ENCODE data around the gene LINGO1.

LINGO1 gene

DNA sequence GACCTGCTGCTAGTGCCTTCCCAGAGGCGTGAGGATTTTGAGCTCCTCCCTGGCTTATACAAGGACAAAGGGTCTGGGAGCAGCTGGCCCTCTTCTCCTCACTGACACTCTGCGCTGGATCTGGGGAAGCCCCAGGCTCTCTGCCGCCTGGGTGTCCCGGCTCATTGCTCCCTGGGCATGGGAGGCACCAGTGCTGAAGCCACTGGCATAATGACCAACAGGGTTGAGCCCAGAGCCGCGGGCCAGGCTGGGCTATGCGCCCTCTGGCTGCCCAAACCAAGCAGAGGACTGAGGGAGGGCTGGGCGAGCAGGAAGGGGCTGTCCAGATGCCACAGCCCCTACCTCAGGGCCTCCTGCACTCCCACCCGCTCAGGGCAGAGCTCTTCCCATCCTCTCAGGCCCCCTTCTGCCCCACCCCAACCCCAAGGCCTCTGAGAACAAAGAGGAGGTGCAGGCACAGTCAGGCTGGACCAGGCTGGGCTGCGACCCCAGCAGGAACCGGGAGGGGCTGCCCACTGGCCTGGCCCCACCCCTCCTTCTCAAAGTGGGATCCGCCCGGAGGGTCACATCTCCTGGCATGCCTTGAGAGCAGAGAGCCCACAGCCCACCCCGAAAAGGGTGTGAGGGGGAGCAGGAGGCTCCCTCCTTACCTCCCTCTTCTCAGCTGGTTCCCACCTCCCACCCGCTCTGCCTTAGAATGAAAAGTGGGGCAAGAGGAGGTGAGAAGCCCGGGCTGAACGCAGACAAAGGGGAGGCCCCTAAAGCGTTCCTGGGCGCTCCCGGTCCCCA is 1.6 kb downstream of the LINGO1 start:
- DNase-seq: no peak

DNA sequence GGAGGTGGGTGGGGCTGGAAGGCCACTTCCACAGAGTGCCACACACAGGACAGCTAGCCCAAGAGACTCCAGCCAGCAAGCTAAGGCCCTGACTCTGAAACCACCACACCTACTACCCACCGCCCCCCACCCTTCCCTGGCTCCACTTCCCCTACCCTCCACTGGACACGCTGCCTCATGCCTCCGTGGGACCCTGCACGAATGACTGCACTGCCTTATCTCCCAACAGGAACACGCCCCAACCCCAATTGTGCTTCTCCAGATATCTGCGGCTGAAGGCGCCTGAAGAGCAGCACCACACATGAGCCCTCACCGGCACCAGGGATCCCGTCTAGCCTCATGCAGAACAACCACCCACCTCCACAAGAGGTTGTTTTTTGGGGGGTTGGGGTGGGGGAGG is 2.7 kb downstream of the LINGO1 start:
- DNase-seq: no peak

DNA sequence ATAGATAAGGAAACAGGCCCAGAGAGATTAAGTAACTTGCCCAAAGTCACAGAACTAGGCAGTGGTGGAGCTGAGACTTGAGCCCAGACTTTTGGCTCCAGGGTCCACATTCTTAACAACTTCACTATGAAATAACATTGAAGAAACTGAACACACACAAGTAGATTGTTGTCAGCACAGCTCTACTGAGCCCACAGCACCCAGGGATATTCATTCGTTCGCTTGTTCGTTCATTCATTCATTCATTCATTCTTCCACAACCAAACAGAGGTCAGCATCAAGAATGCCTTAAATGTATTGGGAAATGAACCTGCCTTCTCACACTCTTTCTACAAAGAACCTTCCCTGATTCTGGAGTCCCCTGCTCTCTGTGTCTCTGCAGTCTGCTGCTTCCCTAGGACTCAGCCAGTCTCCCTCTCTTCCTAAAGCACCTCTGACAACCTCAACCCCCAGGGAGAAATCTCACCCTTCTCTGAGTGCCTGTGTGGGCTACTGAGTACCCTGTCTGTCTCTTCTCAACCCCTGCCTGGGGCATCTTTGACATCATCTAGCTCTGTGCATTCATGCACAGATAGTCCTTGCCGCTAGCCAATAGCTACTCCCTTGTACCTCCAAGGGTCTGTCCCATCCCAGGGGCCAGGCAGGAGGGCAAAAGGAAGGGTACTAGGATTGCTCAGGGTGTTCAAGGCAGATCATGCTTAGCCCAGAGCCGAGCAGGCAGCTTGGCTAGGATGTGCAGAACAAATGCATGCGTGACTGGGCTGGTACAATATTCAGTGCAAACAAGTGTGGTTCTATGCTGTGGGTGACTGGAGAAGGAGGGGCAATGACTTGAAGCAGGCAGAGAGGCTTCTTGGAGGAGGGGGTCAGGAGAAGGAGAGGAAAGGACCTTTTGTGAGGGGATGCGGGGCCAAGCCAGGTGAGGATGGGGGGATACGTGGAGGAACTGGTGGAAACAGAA is 3.4 kb downstream of the LINGO1 start:
- no peak for DNase-seq

DNA sequence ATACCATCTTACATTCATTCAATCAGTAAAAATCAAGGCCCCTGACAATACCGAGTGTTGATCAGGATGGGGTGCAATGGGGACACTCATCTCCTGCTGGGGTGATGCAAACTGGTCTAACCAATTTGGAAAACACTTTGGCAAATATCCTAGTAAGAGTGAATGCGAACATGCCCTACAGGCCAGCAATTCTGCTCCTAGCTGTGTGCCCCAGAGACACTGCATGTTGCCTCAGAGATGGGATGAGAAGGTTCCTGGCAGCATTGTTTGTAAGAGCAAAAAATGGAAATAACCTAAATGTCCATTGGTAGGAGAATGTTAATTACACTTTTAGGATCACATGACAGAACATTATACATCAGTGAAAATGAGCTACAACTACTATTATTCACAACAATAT is 4.7 kb downstream of the LINGO1 start:
- DNase-seq: no peak

DNA sequence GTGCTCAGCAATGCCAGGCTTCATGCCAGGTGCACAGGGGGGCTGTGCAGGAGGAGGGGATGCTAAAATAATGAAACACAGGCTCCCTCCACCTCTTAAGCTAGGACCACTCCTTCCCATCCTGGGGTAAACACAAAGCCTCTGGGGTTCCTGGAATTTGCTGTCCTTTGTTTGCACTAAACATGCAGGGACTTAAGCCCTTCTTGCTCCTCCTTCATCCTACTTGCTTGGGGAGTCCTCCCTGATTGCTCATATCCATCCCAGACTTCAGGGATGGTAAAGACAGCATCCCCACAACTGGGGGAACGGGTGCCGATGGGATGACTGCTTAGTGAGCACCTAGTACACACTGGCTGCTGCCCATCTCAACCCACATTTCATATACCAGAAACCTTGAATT is 5.1 kb downstream of the LINGO1 start:
- no peak for DNase-seq

DNA sequence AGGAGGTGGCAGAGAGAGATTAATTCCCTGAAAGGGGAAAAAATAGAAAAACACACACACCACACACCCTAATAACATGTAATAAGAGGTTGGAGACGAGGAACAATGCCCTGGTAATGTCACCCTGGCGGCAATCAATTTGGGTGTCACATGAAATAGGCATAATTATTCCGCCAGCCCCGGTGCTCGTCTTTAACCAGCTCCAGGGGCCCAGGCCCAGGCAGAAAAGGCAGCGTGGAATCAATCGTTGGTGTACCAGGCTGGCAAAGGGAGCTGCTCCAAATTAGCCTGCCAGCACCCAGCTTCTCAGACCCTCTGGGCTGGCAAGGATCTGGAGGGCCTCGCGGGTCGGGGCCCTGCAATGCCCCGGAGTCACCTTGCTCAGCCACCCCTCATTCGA is 5.6 kb downstream of the LINGO1 start:
- DNase-seq: no peak

DNA sequence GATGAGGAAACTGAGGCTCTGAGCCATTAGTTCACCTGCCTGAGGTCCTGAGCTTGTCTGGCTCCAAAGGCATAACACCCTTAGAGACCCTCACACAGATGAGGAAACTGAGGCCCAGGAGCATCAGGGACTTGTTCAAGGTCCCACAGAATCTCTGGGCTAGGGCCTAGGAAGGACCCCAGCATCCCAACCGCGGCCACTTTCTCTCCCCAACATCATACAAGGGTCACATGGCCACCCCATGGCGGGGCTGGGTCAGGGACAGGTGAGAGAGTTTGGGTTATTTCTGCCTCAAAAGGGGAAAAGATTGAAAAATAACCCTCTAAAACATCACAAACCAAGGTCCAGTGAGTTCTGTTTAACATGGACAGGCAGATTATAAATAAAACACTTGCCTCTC is 6.7 kb downstream of the LINGO1 start:
- no peak for DNase-seq

DNA sequence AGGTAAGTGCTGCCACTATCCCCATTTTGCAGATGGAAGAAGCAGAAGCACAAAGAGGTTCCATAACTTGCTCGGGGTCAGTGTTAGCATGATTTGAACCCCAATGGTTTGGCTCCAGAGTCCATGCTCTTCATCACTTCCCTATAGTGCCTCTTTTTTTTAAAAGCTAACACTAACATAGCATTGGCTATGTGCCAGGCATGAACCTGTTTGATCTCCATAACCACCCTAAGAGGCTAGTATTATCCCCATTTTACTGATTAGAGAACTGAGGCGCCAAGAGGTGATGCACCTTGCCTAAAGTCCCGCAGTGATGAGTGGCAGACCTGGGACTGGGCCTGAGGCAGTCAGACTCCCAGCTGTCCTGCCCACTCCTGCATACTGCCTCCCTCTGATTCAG is 7.3 kb downstream of the LINGO1 start:
- no peak for DNase-seq

DNA sequence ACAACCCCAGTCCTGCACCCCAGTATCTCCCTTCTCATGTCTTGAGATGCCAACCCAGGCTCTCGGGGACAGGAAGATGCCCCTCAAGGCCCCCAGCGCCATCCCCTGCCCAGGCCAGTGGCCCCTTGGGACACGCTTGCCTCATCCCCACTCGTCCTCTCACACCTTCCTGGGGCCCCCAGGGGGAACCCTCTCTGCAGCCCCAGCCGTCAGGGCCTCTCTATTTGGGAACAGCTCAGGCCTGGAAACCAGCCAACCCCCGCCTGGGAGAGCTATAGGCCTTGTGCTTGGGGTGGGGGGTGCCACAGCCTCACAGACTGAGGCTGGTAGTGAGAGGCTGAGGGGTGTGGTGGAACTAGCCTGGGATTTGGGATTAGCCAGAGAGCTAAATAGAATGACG is 7.8 kb downstream of the LINGO1 start:
- DNase-seq: no peak

DNA sequence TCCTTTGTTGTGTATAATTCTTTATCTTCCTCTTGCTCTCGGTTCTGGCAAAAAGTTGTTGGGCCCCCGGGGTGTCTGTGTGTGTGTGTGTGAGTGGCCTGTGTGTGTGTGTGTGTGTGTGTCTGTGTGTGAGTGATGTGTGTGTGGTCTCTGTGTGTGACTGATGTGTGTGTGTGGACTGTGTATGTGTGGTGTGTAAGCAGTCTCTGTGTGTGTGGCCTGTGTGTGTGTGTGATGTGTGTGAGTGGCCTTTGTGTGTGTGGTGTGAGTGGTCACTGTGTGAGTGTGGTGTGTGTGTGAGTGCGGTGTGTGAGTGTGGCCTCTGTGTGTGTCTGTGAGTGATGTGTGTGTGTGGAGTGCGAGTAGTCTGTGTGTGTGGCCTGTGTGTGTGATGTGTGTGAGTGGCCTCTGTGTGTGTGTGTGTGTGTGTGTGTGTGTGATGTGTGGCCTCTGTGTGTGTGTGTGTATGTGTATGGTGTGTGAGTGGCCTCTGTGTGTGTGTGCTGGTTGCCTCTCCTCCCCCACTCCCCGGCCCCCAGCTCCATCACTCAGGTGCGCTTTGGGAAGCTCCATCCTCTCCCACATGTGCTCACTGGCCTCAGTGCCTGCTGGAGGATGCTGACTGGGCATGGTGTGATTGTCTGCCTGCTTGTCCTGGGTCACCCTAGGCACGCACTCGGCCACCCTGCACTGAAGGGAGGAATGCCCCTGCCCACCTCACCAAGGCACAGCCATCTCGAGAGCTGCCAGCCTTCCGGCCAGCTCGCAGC is 8.8 kb downstream of the LINGO1 start:
- DNase-seq: no peak

DNA sequence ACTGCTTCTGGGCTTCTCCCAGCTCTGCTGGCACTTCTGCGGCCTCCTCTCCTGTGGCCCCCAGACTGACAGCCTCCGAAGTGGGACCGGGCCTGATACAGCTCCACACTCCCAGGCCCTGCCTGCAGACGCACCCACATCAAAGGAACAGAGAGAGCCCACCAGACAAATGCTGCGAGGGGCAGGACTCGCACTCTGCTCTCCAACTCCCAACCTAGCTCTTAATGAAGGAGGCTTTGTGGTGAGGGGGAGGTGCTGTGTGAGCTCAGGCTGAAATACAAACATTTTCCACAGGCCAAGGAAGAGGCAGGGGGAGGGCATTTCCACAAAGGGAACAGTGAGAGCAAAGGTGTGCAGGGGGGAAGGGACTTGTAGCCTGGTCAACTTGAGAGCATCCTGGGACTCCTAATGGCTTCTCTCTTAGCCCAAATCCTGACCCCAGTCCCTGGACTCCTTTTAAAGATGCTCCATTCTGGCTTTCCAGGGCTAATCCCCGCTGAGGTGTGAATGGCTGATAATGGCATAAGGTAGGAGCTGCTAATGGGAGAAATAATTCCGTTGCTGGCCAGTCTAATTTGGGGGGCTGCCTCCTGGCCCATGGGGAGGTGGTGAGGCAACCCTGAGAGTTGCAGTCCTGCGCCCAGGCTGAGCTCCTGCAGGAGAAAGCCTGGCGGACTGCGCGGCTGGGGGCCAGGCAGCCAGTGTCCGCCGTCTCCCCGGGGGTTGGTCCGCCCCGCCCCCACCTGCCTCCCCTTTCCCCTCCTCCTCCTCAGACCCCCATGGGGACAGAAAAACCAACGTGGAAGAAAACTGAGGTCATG is 9.6 kb downstream of the LINGO1 start:
- DNase-seq: no peak

DNA sequence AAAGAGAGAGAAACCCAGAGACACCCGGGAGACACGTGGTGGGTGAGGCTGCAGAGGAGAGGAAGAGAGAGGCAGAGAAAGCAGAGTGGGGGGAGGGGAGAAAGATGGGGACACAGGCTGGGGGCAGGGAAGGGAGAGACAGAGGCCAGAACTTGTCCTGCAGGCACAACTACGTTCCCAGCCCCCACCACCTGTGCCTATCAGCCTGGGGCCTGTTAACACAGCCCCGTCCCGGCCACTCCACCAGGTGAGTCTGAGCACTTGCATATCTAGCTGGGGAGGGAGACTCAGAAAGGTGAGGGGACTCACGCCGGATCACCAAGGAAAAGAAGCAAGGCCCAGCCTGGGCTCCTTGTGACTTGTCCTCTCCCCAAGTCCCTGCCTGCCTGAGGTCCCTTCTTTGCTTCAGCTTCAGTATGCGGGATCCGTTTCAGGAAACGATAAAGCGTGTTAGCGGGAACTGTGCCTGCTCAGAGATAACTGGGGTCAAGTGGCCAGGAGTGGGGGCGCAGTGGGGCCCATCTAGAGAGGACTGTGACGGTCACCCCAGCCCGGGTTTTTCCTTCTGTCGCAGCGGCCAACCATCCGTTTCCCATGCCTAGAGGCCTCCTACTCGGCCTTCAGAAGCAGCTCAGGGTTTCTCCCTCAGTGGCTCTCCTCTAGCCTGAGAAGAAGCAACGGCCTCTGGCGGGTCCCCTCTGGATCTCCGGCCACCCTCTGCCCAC is 10.3 kb downstream of the LINGO1 start:
- no peak for DNase-seq

DNA sequence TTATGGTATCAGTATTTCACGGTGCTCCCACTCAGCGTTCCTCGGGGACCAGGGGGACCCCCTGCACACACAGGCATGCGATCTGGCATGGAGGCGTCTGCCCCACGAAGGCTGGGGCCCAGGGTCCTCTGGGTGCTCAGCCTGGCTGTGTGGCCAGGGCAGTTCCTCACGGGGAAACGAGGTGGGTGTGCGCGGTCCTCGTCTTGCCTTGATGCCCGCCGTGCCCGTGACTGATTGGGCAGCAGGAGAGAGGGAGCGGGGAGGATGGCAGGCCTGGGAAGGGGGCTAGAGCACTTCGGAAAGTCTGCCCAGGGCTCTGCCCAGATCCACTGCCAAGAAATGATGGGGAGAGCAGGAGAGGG is 10.9 kb downstream of the LINGO1 start:
- no peak for DNase-seq

DNA sequence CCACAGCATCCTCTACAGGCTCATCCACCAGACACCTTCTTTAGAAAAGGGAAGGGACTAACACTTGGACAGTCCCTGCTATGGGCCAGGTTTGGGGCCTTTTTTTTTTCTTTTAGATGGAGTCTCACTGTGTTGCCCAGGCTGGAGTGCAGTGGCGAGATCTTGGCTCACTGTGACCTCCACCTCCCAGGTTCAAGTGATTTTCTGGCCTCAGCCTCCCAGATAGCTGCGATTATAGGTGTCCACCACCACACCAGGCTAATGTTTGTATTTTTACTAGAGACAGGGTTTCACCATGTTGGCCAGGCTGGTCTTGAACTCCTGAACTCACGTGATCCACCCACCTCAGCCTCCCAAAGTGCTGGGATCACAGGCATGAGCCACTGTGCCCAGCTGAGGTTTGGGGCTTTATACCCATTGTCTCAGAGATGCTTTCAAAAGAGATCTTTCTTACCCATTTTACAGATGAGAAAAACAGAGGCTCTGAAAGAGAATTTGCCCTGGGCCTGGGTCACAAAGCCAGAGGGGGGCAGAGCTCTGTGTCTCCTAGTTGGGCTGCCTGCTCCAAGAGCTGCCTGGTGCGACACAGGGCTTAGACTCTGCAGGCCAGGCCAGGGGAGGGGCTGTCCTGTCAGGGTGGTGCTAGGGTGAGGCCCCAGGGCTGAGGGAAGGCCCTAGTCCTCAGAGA is 11.6 kb downstream of the LINGO1 start:
- DNase-seq: no peak

DNA sequence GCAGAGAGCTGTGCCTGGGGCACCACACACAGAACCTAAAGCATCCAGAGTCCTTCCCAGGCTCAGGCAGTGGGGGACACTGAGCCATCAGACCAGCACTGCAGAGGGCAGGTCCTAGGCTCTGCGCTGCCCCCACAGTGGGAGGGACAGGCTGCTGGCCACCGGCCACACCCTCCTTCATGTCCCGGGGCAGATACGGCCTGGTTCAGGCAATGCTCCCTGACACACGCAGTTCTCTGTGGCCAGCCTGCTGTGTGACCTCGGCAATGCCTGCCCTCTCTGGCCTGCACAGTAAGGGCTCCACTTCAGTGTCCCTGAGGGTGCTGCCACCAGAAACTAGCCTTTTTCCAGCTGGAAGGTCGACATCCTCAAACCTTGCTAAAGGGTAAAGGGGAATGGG is 12.4 kb downstream of the LINGO1 start:
- no peak for DNase-seq

DNA sequence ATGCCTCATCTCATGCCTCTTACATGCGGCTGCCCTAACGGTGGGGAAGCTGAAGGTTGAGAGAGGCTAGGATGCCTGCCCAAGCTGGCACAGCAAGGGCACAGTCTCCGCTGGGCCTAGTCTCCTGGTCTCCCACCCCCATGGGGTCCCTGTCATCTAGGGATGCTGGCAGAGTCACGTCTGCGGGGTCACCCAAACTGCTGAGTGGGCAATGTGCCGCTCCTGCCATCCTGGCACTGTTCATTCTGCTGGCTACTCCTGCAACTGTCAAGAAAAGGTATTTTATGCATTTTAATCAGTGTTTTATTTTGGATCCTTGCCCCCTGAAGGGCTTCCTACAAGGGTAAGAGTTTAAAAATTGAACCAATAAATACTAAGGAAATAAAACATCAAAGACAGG is 12.8 kb downstream of the LINGO1 start:
- DNase-seq: no peak

DNA sequence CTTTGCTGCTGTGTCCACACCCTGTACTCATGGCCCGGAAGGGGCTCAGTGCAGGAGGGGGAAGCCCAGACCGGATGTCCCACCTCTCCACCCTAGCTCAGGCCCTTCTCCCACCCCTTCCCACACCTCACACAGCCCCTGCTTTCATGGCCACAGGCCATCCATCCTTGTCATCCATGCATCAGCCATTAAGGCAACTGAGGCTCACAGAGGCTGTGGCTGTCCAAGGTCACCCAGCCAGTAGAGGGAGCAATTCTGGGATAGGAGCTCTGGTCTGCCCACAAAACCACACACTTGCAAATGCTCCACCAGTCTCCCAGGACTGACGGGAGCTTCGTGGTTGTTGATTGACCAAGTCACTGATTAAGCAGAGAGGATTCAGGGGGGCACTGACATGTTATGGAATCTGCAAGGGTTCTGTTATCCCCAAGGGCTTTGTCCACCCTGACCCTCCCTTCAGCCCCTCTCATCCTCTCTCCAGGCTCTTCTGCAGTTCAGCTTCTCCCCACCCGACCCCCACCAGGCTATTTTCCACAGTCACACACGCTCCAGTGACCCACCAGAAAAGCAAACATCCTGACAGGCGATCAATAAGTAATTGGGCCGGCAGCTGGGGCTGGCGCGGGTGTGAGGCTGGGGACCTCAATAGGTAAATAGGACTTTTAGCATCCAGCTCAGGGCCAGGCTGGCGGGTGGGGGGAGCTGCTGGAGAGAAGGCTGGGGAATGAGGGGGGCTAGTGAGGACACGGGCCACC is 15.1 kb downstream of the LINGO1 start:
- no peak for DNase-seq

DNA sequence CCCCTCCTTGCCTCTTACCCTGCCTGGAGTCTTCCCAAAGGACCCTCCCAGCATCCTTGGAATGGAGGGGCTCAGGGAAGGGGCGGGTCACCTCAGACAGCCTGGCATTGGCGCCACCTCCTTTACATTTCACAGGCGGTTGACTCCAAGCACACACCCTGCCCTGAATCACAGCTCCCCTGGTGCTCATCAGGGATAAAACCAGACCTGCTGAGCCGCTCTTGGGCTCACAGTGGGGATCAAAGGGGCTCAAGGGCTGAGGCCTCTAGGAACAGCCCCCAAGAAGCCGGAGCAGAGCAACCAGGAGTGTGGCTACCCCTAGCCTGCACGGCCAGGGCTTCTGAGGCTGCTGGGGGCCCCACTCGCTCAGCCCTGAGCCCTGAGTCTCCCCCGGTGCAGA is 16.6 kb downstream of the LINGO1 start:
- no peak for DNase-seq

DNA sequence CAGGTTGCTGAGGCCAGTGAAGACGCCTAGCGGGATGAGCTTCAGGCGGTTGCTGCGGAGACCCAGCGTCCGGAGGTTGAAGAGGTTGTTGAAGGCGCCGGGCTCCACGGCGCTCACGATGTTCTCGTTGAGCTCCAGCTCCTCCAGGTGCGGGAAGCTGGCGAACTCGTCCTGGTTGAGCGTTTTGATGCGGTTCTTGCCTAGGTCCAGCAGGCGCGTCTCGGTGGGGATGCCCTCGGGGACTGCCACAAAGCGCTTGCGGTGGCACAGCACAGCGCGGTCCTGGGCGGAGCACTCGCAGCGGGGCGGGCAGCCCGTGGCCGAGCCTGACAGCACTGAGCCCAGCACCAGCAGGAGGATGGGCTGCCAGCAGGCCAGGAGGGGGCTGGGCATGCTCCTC is 17.2 kb downstream of the LINGO1 start:
- DNase-seq: no peak

DNA sequence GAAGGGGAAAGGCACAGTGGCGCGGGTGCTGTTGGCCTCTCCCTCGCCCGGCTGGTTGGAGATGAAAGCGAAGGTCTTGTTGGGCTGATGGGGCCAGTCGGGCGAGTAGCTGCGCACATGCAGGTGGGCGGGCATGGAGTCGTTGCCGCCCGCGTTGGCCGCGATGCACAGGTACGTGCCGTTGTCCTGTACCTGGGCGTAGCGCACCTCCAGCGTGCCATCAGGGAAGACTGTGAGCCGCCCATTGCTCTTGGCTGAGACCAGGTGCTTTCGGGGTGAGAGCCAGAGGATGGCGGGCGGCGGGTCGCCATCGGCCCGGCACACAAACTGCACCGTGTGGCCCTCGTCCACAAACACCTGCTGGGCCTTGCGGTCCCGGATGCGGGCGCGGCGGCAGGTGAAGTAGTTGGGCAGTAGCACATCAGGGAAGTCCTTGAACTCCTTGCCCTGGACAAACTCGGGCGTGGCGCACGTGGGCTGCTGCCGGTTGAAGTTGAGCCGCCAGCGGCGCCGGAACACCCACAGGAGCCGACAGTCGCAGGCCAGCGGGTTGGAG is 18.4 kb downstream of the LINGO1 start:
- no peak for DNase-seq
